Measurements from ENCODE around the gene CKMT2. TPM values are rescaled to one million over a fixed set of nuclear protein-coding genes. Genes with fewer than 3 reads are reported as not detected.

The CKMT2 gene
- total RNA-seq, 1 experiment from 2014 or later: 1.8 TPM

- ChIA-PET CTCF (no interaction called here), POLR2A (no interaction called here)
- Mint-ChIP-seq H3K27me3 (ENCODE audit: low read depth) (no peaks in the 10 kb centered on the region), H3K4me3 (no peak overlapping the region), H3K4me1 (0 out of 2 replicates have a peak, but pooled peaks cover 2% of the 10 kb centered on the region), H3K36me3 (no peaks in the 10 kb centered on the region), H3K9me3 (no peaks in the 10 kb centered on the region), H3K27ac (no peak overlapping the region)
- DNase-seq (ENCODE audit: low spot score) (no peak), ATAC-seq (no peak)
- TF ChIP-seq ATF2 (CRISPR knock-in tag; IDR thresholded peaks at IDR 0.05; ENCODE audit: borderline replicate concordance, low read depth): no peak
- TF ChIP-seq SP1 (CRISPR knock-in tag; conservative IDR thresholded peaks at IDR 0.05): no peak
- TF ChIP-seq RORB (CRISPR knock-in tag; IDR thresholded peaks at IDR 0.05): no peak
- TF ChIP-seq TCF7 (CRISPR knock-in tag; IDR thresholded peaks at IDR 0.05; ENCODE audit: low read depth): no peak
- no peak for TF ChIP-seq SMAD4 (CRISPR knock-in tag; IDR thresholded peaks at IDR 0.05)
- TF ChIP-seq AFF4 (CRISPR knock-in tag; IDR thresholded peaks at IDR 0.05; ENCODE audit: borderline replicate concordance): no peak
Observed at GRCh38 chr5:81213070-81213469, 20.1 kb upstream of the CKMT2 start.

GRCh38 chr5:81214848-81215247 lies 18.3 kb upstream of the CKMT2 start:
- TF ChIP-seq ZNF138 (CRISPR knock-in tag; conservative IDR thresholded peaks at IDR 0.05) (no peak), ZNF423 (CRISPR knock-in tag; IDR thresholded peaks at IDR 0.05) (no peak), ZBTB43 (CRISPR knock-in tag; IDR thresholded peaks at IDR 0.05) (no peak), AFF4 (CRISPR knock-in tag; IDR thresholded peaks at IDR 0.05; ENCODE audit: borderline replicate concordance) (no peak), MYBL2 (CRISPR knock-in tag; IDR thresholded peaks at IDR 0.05) (no peak)
- Mint-ChIP-seq H3K36me3 (no peaks in the 10 kb centered on the region), H3K9me3 (no peaks in the 10 kb centered on the region), H3K27ac (no peak overlapping the region), H3K4me3 (no peak overlapping the region), H3K4me1 (peaks cover 5% of the 10 kb centered on the region; the same call in 1 of the 2 replicates), H3K27me3 (ENCODE audit: low read depth) (no peaks in the 10 kb centered on the region)
- CTCF ChIA-PET: no interaction called here
- no peak for ATAC-seq
- POLR2A ChIA-PET: no interaction called here
- no peak for DNase-seq (ENCODE audit: low spot score)

GRCh38 chr5:81216152-81216551 lies 17.0 kb upstream of the CKMT2 start:
- no peak overlapping the region for H3K4me3 Mint-ChIP-seq
- no peaks in the 10 kb centered on the region for H3K9me3 Mint-ChIP-seq
- H3K36me3 Mint-ChIP-seq: no peaks in the 10 kb centered on the region
- POLR2A ChIA-PET: no interaction called here
- H3K4me1 Mint-ChIP-seq: peaks cover 5% of the 10 kb centered on the region; the same call in 1 of the 2 replicates
- CTCF ChIA-PET: interaction anchor here (0.6 kb wide), 1 partner anchor 9 kb away, joined by 3 read pairs; no protein-coding TSS in a partner anchor
- no peak overlapping the region for H3K27ac Mint-ChIP-seq
- no peaks in the 10 kb centered on the region for H3K27me3 Mint-ChIP-seq (ENCODE audit: low read depth)
- ATAC-seq (no peak), DNase-seq (ENCODE audit: low spot score) (no peak)
- TF ChIP-seq CDX4 (CRISPR knock-in tag; IDR thresholded peaks at IDR 0.05; ENCODE audit: borderline replicate concordance) (no peak), ZNF263 (CRISPR knock-in tag; IDR thresholded peaks at IDR 0.05; ENCODE audit: low read depth) (no peak), HMGA2 (CRISPR knock-in tag; IDR thresholded peaks at IDR 0.05) (no peak), TCF7 (CRISPR knock-in tag; IDR thresholded peaks at IDR 0.05; ENCODE audit: low read depth) (no peak), TEAD1 (CRISPR knock-in tag; IDR thresholded peaks at IDR 0.05) (no peak), GRHL2 (CRISPR knock-in tag; IDR thresholded peaks at IDR 0.05; ENCODE audit: insufficient replicate concordance, severe bottlenecking) (no peak), PRRX2 (CRISPR knock-in tag; IDR thresholded peaks at IDR 0.05) (no peak)

Data from WTC11 (cell line).